Measurements from ENCODE around the gene SERHL2. TPM values are rescaled to one million over a fixed set of nuclear protein-coding genes. Genes with fewer than 3 reads are reported as not detected.
A peak's percentile ranks its signal among the peaks of the same experiment; 100 is the strongest.
"Not testable (repeated sequence)": the region's sequence is repeated elsewhere in the genome, so short reads cannot be mapped to it uniquely, and the experiment has no call there.

The SERHL2 gene
- total RNA-seq, 1 donor from 2014 or later, result not detected

GRCh38 chr22:42603427-42603826 is 49.7 kb downstream of the SERHL2 start:
- no peak overlapping the region for H2AFZ ChIP-seq (replicated peaks)
- Mint-ChIP-seq H3K27me3 (ENCODE audit: insufficient read depth, low read depth) (peaks cover 3% of the 10 kb centered on the region), H3K36me3 (peaks cover 50% of the 10 kb centered on the region), H3K4me3 (no peak overlapping the region), H3K4me1 (peaks cover 16% of the 10 kb centered on the region), H3K9me3 (peaks cover 2% of the 10 kb centered on the region), H3K27ac (no peak overlapping the region)
- H3K4me2 ChIP-seq, result no peak overlapping the region
- H3K4me3 ChIP-seq, result no peak overlapping the region
- H3K4me1 ChIP-seq, result peaks cover 10% of the 10 kb centered on the region
- no peak for TF ChIP-seq EZH2 (IDR thresholded peaks at IDR 0.05)
- no peak for TF ChIP-seq CTCF (IDR thresholded peaks at IDR 0.05)
- no peak for TF ChIP-seq EZH2phosphoT487 (IDR thresholded peaks at IDR 0.05)
- H3K27me3 ChIP-seq, result no peaks in the 10 kb centered on the region
- no peaks in the 10 kb centered on the region for H3K9me3 ChIP-seq (ENCODE audit: low read depth)
- peaks cover 96% of the 10 kb centered on the region for H3K79me2 ChIP-seq (ENCODE audit: low read depth)
- peaks cover 7% of the 10 kb centered on the region for H3F3A ChIP-seq (ENCODE audit: low read depth)
- H3K9ac ChIP-seq, result no peak overlapping the region
- H4K20me1 ChIP-seq (ENCODE audit: low read depth), result peaks cover 70% of the 10 kb centered on the region
- H3K36me3 ChIP-seq, result no peaks in the 10 kb centered on the region
- DNase-seq (ENCODE audit: low spot score), result no peak
- H3K27ac ChIP-seq, result no peak overlapping the region

GRCh38 chr22:42604403-42604802 is 50.6 kb downstream of the SERHL2 start:
- H3K79me2 ChIP-seq (ENCODE audit: low read depth), result peaks cover 96% of the 10 kb centered on the region
- H3K27me3 Mint-ChIP-seq (ENCODE audit: insufficient read depth, low read depth), result peaks cover 2% of the 10 kb centered on the region
- peaks cover 15% of the 10 kb centered on the region for H3F3A ChIP-seq (ENCODE audit: low read depth)
- H3K27ac Mint-ChIP-seq, result no peak overlapping the region
- no peaks in the 10 kb centered on the region for H3K27me3 ChIP-seq
- H3K36me3 ChIP-seq, result no peaks in the 10 kb centered on the region
- no peak overlapping the region for H3K9ac ChIP-seq
- no peak overlapping the region for H3K27ac ChIP-seq
- H4K20me1 ChIP-seq (ENCODE audit: low read depth), result peaks cover 72% of the 10 kb centered on the region
- H3K4me2 ChIP-seq, result no peak overlapping the region
- no peak for DNase-seq (ENCODE audit: low spot score)
- no peak overlapping the region for H3K4me3 Mint-ChIP-seq
- H3K36me3 Mint-ChIP-seq, result peaks cover 45% of the 10 kb centered on the region
- no peak overlapping the region for H2AFZ ChIP-seq (replicated peaks)
- H3K4me1 ChIP-seq, result peaks cover 15% of the 10 kb centered on the region
- H3K9me3 Mint-ChIP-seq, result peaks cover 2% of the 10 kb centered on the region
- H3K9me3 ChIP-seq (ENCODE audit: low read depth), result no peaks in the 10 kb centered on the region
- no peak overlapping the region for H3K4me3 ChIP-seq
- peaks cover 26% of the 10 kb centered on the region for H3K4me1 Mint-ChIP-seq
- no peak for TF ChIP-seq EZH2phosphoT487 (IDR thresholded peaks at IDR 0.05)
- TF ChIP-seq EZH2 (IDR thresholded peaks at IDR 0.05), result no peak
- TF ChIP-seq CTCF (IDR thresholded peaks at IDR 0.05), result no peak

- not testable (repeated sequence) for H3K4me3 Mint-ChIP-seq; H3K27ac Mint-ChIP-seq; H3K27me3 Mint-ChIP-seq (ENCODE audit: insufficient read depth, low read depth); H3K27ac ChIP-seq; H3K9me3 Mint-ChIP-seq; H3K36me3 ChIP-seq; H3K9ac ChIP-seq; H3K9me3 ChIP-seq (ENCODE audit: low read depth); H3K4me2 ChIP-seq; H3K4me3 ChIP-seq; H3K27me3 ChIP-seq; DNase-seq (ENCODE audit: low spot score); H2AFZ ChIP-seq (replicated peaks)
- peaks cover 88% of the 10 kb centered on the region for H4K20me1 ChIP-seq (ENCODE audit: low read depth)
- H3K79me2 ChIP-seq (ENCODE audit: low read depth), result peaks cover 100% of the 10 kb centered on the region
- H3K36me3 Mint-ChIP-seq, result peaks cover 40% of the 10 kb centered on the region
- H3F3A ChIP-seq (ENCODE audit: low read depth), result peaks cover 34% of the 10 kb centered on the region
- peaks cover 18% of the 10 kb centered on the region for H3K4me1 ChIP-seq
- peaks cover 52% of the 10 kb centered on the region for H3K4me1 Mint-ChIP-seq
Measured at GRCh38 chr22:42607641-42608040, 53.9 kb downstream of the SERHL2 start.

GRCh38 chr22:42608136-42608822 is 54.5 kb downstream of the SERHL2 start:
- peaks cover 88% of the 10 kb centered on the region for H4K20me1 ChIP-seq (ENCODE audit: low read depth)

More at GRCh38 chr22:42608136-42608822, 54.5 kb downstream of the SERHL2 start:
- Histone ChIP-seq H3K36me3 (no peaks in the 10 kb centered on the region), H2AFZ (replicated peaks) (no peak overlapping the region), H3K9me3 (ENCODE audit: low read depth) (no peaks in the 10 kb centered on the region), H3F3A (ENCODE audit: low read depth) (peaks cover 38% of the 10 kb centered on the region), H3K9ac (no peak overlapping the region), H3K4me3 (no peak overlapping the region), H3K4me1 (peaks cover 24% of the 10 kb centered on the region), H3K27me3 (no peaks in the 10 kb centered on the region), H3K4me2 (peak overlapping the region; percentile 48), H3K27ac (peak overlapping the region; percentile 81), H3K79me2 (ENCODE audit: low read depth) (peaks cover 100% of the 10 kb centered on the region)
- peak overlapping the region; percentile 81 for H3K4me3 Mint-ChIP-seq
- H3K4me1 Mint-ChIP-seq, result peaks cover 58% of the 10 kb centered on the region
- peaks cover 2% of the 10 kb centered on the region for H3K9me3 Mint-ChIP-seq
- no peak for TF ChIP-seq EZH2phosphoT487 (IDR thresholded peaks at IDR 0.05)
- no peak for TF ChIP-seq EZH2 (IDR thresholded peaks at IDR 0.05)
- TF ChIP-seq CTCF (IDR thresholded peaks at IDR 0.05), result no peak
- no peak for DNase-seq (ENCODE audit: low spot score)
- H3K36me3 Mint-ChIP-seq, result peaks cover 38% of the 10 kb centered on the region
- peaks cover 2% of the 10 kb centered on the region for H3K27me3 Mint-ChIP-seq (ENCODE audit: insufficient read depth, low read depth)
- peak overlapping the region; percentile 97 for H3K27ac Mint-ChIP-seq

Data from neural progenitor cell (in vitro differentiated cells).